Epithelial cell of proximal tubule (primary cell): ENCODE results near the gene FBXW7. TPM values are rescaled to one million over a fixed set of nuclear protein-coding genes. Genes with fewer than 3 reads are reported as not detected.
A peak's percentile ranks its signal among the peaks of the same experiment; 100 is the strongest.
"Not testable (repeated sequence)": the region's sequence is repeated elsewhere in the genome, so short reads cannot be mapped to it uniquely, and the experiment has no call there.

Source experiments
- DNase-seq: peaks from one replicate; pipeline ENCODE4 v3.0.0-alpha.2; 2011; ENCODE audit warnings: low read depth
- H3K4me3 ChIP-seq: 2 replicates; pipeline ENCODE4 v1.5.1; 2011; ENCODE audit warnings: low read depth, mild to moderate bottlenecking, low read length
- CTCF ChIP-seq: conservative IDR thresholded peaks from 2 replicates; pipeline ENCODE4 v1.5.1; 2012; ENCODE audit warnings: low read depth, mild to moderate bottlenecking, low read length
- total RNA-seq: library from RNA; depleted of rRNA; stranded (reverse); fragments of >200 nt; gene quantifications from 2 replicates; pipeline ENCODE4 v1.2.3, GENCODE V29; 2015

Gene FBXW7
- total RNA-seq, 1 donor from 2014 or later: 32.9 TPM

- H3K4me3 ChIP-seq: no peak overlapping the region
- no peak for DNase-seq
- no peak for TF ChIP-seq CTCF
These were observed 9.2 kb upstream of the FBXW7 start for GRCh38 chr4:152545088-152545487.

- not testable (repeated sequence) for DNase-seq
These were observed 8.6 kb upstream of the FBXW7 start for GRCh38 chr4:152544533-152544932.

GRCh38 chr4:152540941-152541340, 5.0 kb upstream of the FBXW7 start:
- no peak for TF ChIP-seq CTCF
- no peak for DNase-seq
- no peak overlapping the region for H3K4me3 ChIP-seq

More at GRCh38 chr4:152544533-152544932, 8.6 kb upstream of the FBXW7 start:
- H3K4me3 ChIP-seq: not testable (repeated sequence)

GRCh38 chr4:152540293-152540674, 4.4 kb upstream of the FBXW7 start:
- TF ChIP-seq CTCF: no peak
- no peak overlapping the region for H3K4me3 ChIP-seq
- DNase-seq: no peak

GRCh38 chr4:152539556-152540292, 3.8 kb upstream of the FBXW7 start:
- H3K4me3 ChIP-seq: no peak overlapping the region
- no peak for DNase-seq
- no peak for TF ChIP-seq CTCF

GRCh38 chr4:152537881-152538280, 2.0 kb upstream of the FBXW7 start:
- TF ChIP-seq CTCF: no peak
- H3K4me3 ChIP-seq: no peak overlapping the region
- DNase-seq: no peak

- TF ChIP-seq CTCF: no peak
- peak overlapping the region; percentile 78 for H3K4me3 ChIP-seq
- peak; percentile 22 for DNase-seq
These were observed 772 bp upstream of the FBXW7 start for GRCh38 chr4:152536545-152537182.
